GM23338 (cell line): ENCODE measurements around the gene ATF5. TPM values are rescaled to one million over a fixed set of nuclear protein-coding genes. Genes with fewer than 3 reads are reported as not detected.

Source experiments
- ATAC-seq: fragments of 200-7000 bp; cut with Tn5 transposase; 3 replicates; pipeline ENCODE4 v1.9.1; 2020
- DNase-seq: peaks from one replicate; pipeline ENCODE4 v3.0.0-alpha.2; 2015; ENCODE audit warnings: low spot score
- H2AFZ ChIP-seq: fragments of 200-600 bp; sonication (generic); 2 replicates; pipeline ENCODE4 v1.8.0; 2016; ENCODE audit warnings: antibody characterized with exemption, mild to moderate bottlenecking, moderate library complexity
- H3F3A ChIP-seq: fragments of 200-600 bp; sonication (generic); replicated peaks from 2 replicates; pipeline ENCODE4 v1.8.0; 2017; ENCODE audit warnings: antibody characterized with exemption, mixed run types, low read depth
- H3K27ac ChIP-seq: fragments of 200-600 bp; sonication (generic); 2 replicates; pipeline ENCODE4 v1.6.1; 2016; ENCODE audit warnings: low read depth
- H3K27me3 ChIP-seq: fragments of 200-600 bp; sonication (generic); 2 replicates; pipeline ENCODE4 v1.8.0; 2016; ENCODE audit warnings: mild to moderate bottlenecking, mixed run types, moderate library complexity; ENCODE audit not compliant: insufficient read depth
- H3K36me3 ChIP-seq: fragments of 200-600 bp; sonication (generic); 2 replicates; pipeline ENCODE4 v1.8.0; 2016; ENCODE audit warnings: mild to moderate bottlenecking; ENCODE audit not compliant: insufficient read depth
- H3K4me1 ChIP-seq: fragments of 200-600 bp; sonication (generic); 2 replicates; pipeline ENCODE4 v1.8.0; 2016; ENCODE audit warnings: mild to moderate bottlenecking, moderate library complexity; ENCODE audit not compliant: insufficient read depth
- H3K4me2 ChIP-seq: fragments of 200-600 bp; sonication (generic); 2 replicates; pipeline ENCODE4 v1.7.1; 2017; ENCODE audit warnings: mixed run types
- H3K4me3 ChIP-seq: fragments of 200-600 bp; sonication (generic); 2 replicates; pipeline ENCODE4 v1.6.1; 2016; ENCODE audit warnings: mixed run types
- H3K79me2 ChIP-seq: fragments of 200-600 bp; sonication (generic); replicated peaks from 2 replicates; pipeline ENCODE4 v1.8.0; 2017; ENCODE audit warnings: mild to moderate bottlenecking; ENCODE audit not compliant: insufficient read depth
- H3K9me2 ChIP-seq: fragments of 200-600 bp; sonication (generic); 2 replicates; pipeline ENCODE4 v1.8.0; 2017; ENCODE audit not compliant: insufficient read depth
- H4K20me1 ChIP-seq: fragments of 200-600 bp; sonication (generic); replicated peaks from 2 replicates; pipeline ENCODE4 v1.8.0; 2017; ENCODE audit warnings: mild to moderate bottlenecking; ENCODE audit not compliant: insufficient read depth
- H3K27ac Mint-ChIP-seq: 2 replicates; pipeline ENCODE4 v1.8.0; 2020; ENCODE audit warnings: inconsistent platforms, mild to moderate bottlenecking, moderate library complexity, mixed read lengths
- H3K27me3 Mint-ChIP-seq: 3 replicates; pipeline ENCODE4 v1.8.0; 2022; ENCODE audit warnings: low read depth, mild to moderate bottlenecking, moderate library complexity, mixed read lengths, inconsistent platforms; ENCODE audit not compliant: insufficient read depth, poor library complexity
- H3K36me3 Mint-ChIP-seq: 3 replicates; pipeline ENCODE4 v1.8.0; 2021; ENCODE audit warnings: low read depth, mild to moderate bottlenecking, inconsistent platforms, moderate library complexity, mixed read lengths
- H3K4me1 Mint-ChIP-seq: 3 replicates; pipeline ENCODE4 v1.8.0; 2020; ENCODE audit warnings: mild to moderate bottlenecking, inconsistent platforms, mixed read lengths
- H3K4me3 Mint-ChIP-seq: 3 replicates; pipeline ENCODE4 v1.8.0; 2021; ENCODE audit warnings: moderate library complexity, mild to moderate bottlenecking, inconsistent platforms, mixed read lengths
- H3K9me3 Mint-ChIP-seq: 3 replicates; pipeline ENCODE4 v1.8.0; 2020; ENCODE audit warnings: moderate library complexity, mild to moderate bottlenecking, inconsistent platforms, mixed read lengths
- CREB1 ChIP-seq: fragments of 250-450 bp; sonication (Bioruptor Pico); IDR thresholded peaks from 2 replicates; pipeline ENCODE4 v1.5.0; 2020; ENCODE audit warnings: low read depth, mild to moderate bottlenecking, moderate library complexity
- EZH2 ChIP-seq: fragments of 200-600 bp; sonication (generic); IDR thresholded peaks from one replicate; pipeline ENCODE4 v1.8.0; 2017; ENCODE audit warnings: antibody characterized with exemption, mild to moderate bottlenecking, low read depth; ENCODE audit not compliant: unreplicated experiment
- EZH2phosphoT487 ChIP-seq: fragments of 200-600 bp; sonication (generic); IDR thresholded peaks from one replicate; pipeline ENCODE4 v1.8.1; 2018; ENCODE audit warnings: antibody characterized with exemption; ENCODE audit not compliant: unreplicated experiment
- JUNB ChIP-seq: IDR thresholded peaks from one replicate; pipeline ENCODE4 v1.6.1; 2016; ENCODE audit warnings: antibody characterized with exemption; ENCODE audit not compliant: unreplicated experiment
- NANOG ChIP-seq: IDR thresholded peaks from 2 replicates; pipeline ENCODE4 v1.6.1; 2016; ENCODE audit warnings: antibody characterized with exemption, borderline replicate concordance
- POLR2AphosphoS5 ChIP-seq: IDR thresholded peaks from 2 replicates; pipeline ENCODE4 v1.6.1; 2016; ENCODE audit warnings: antibody characterized with exemption, low read depth
- STAT1 ChIP-seq: IDR thresholded peaks from one replicate; pipeline ENCODE4 v1.6.1; 2016; ENCODE audit warnings: antibody characterized with exemption; ENCODE audit not compliant: unreplicated experiment
- ZNF114 ChIP-seq: fragments of 250-450 bp; sonication (Bioruptor Pico); IDR thresholded peaks from 2 replicates; pipeline ENCODE4 v1.5.0; 2020; ENCODE audit warnings: mild to moderate bottlenecking, moderate library complexity
- ZNF331 ChIP-seq: fragments of 250-450 bp; sonication (Bioruptor Pico); IDR thresholded peaks from 2 replicates; pipeline ENCODE4 v1.5.0; 2020; ENCODE audit warnings: low read depth, mild to moderate bottlenecking, moderate library complexity
- polyA plus RNA-seq: library from polyadenylated mRNA; unstranded; fragments of >200 nt; fragmentation: Nextera tagmentation; extraction: Ambion mirVana; gene quantifications from 2 replicates; pipeline ENCODE4 v1.2.1, GENCODE V29; 2016
- total RNA-seq: library from RNA; depleted of rRNA; stranded (reverse); fragments of >200 nt; shearing (Covaris generic); gene quantifications from 2 replicates; pipeline ENCODE4 v1.2.3, GENCODE V29; 2014
- TF ChIP-seq, protein P1 (sequence below): fragments of 250-450 bp; sonication (Bioruptor Pico); IDR thresholded peaks from 2 replicates; pipeline ENCODE4 v1.5.0; 2020; ENCODE audit warnings: mild to moderate bottlenecking, moderate library complexity
- TF ChIP-seq, protein P2 (sequence below): IDR thresholded peaks from one replicate; pipeline ENCODE4 v1.6.1; 2018; ENCODE audit warnings: antibody characterized with exemption; ENCODE audit not compliant: unreplicated experiment
- TF ChIP-seq, protein P3 (sequence below), 2 experiments: fragments of 200-600 bp in 1 of 2; sonication (generic) in 1 of 2; conservative IDR thresholded peaks; 2 replicates each; pipeline versions ENCODE4 v1.5.1 to v1.6.1; 2016 to 2017; ENCODE audit warnings: antibody characterized with exemption in 2 of 2, low read depth in 2 of 2, mild to moderate bottlenecking in 2 of 2, moderate library complexity in 1 of 2
- TF ChIP-seq, protein P4 (sequence below): IDR thresholded peaks from 2 replicates; pipeline ENCODE4 v1.6.1; 2016; ENCODE audit warnings: antibody characterized with exemption

Gene ATF5
- total and polyA plus RNA-seq, 2 experiments from 2014 or later = 7.4 to 9.6 TPM

DNA sequence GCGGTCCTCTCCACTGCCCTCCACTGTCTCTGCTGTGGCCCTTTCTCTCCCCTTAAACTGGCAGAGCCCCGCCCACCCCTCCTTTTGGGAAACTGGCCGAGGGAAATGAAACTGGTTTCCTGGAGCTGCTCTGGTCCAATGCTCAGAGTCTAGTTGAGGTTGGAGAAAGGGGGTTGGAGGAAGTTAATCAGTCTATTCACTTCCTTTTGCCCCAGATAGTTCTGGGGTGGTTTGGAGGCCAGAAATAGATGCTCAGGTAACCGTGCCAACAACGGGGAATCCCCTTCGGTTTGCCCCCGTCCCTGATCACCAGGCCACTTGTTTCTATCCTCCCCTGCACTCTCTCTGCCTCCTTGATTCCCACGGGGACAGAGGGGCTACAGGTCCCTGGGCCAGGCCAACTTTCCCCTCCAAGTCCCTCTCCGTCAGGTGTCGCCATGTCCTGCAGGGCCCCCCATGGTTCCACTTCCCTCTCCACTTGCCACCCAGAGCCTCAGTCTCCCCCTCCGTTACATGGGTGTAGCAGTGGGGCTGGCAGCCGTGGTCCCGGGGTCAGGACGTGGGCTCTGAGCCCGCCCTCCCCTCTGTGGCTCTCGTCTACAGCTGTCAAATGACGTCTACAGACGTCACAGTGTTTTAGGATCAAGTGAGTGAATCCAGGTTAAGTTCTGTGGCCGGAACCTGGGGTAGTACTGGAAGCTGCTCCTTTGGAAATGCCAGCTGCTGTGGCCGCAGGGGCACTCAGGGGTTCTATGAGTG is 32.0 kb upstream of the ATF5 start, which contains the start of gene IL4I1:
Gene IL4I1 (minus strand): TSS at position 25 of the 759 bp plus-strand sequence. CDS start 727 bp downstream, outside the sequence.
- H3K4me2 ChIP-seq = no peak within 1 kb of the TSS

More for the DNA sequence above, 32.0 kb upstream of the ATF5 start, which contains the start of gene IL4I1:
- Histone ChIP-seq H2AFZ (no peak within 1 kb of the TSS), H3K27me3 (no peaks in the 10 kb centered on the region), H3K27ac (no peak within 1 kb of the TSS), H4K20me1 (no peaks in the 10 kb centered on the region), H3F3A (no peaks in the 10 kb centered on the region), H3K9me2 (no peaks in the 10 kb centered on the region), H3K4me1 (no peaks in the 10 kb centered on the region), H3K79me2 (no peaks in the 10 kb centered on the region), H3K36me3 (no peaks in the 10 kb centered on the region), H3K4me3 (no peak within 1 kb of the TSS)
- peaks cover 11% of the 10 kb centered on the region for H3K27me3 Mint-ChIP-seq
- no peak within 1 kb of the TSS; the same call in 2 of the 3 replicates for H3K4me3 Mint-ChIP-seq
- DNase-seq = no peak
- no peaks in the 10 kb centered on the region; the same call in 2 of the 3 replicates for H3K9me3 Mint-ChIP-seq
- H3K27ac Mint-ChIP-seq = no peak within 1 kb of the TSS
- ATAC-seq = peak; percentile 18
- no peak for TF ChIP-seq JUNB
- TF ChIP-seq NANOG = no peak
- TF ChIP-seq, protein P1, sequence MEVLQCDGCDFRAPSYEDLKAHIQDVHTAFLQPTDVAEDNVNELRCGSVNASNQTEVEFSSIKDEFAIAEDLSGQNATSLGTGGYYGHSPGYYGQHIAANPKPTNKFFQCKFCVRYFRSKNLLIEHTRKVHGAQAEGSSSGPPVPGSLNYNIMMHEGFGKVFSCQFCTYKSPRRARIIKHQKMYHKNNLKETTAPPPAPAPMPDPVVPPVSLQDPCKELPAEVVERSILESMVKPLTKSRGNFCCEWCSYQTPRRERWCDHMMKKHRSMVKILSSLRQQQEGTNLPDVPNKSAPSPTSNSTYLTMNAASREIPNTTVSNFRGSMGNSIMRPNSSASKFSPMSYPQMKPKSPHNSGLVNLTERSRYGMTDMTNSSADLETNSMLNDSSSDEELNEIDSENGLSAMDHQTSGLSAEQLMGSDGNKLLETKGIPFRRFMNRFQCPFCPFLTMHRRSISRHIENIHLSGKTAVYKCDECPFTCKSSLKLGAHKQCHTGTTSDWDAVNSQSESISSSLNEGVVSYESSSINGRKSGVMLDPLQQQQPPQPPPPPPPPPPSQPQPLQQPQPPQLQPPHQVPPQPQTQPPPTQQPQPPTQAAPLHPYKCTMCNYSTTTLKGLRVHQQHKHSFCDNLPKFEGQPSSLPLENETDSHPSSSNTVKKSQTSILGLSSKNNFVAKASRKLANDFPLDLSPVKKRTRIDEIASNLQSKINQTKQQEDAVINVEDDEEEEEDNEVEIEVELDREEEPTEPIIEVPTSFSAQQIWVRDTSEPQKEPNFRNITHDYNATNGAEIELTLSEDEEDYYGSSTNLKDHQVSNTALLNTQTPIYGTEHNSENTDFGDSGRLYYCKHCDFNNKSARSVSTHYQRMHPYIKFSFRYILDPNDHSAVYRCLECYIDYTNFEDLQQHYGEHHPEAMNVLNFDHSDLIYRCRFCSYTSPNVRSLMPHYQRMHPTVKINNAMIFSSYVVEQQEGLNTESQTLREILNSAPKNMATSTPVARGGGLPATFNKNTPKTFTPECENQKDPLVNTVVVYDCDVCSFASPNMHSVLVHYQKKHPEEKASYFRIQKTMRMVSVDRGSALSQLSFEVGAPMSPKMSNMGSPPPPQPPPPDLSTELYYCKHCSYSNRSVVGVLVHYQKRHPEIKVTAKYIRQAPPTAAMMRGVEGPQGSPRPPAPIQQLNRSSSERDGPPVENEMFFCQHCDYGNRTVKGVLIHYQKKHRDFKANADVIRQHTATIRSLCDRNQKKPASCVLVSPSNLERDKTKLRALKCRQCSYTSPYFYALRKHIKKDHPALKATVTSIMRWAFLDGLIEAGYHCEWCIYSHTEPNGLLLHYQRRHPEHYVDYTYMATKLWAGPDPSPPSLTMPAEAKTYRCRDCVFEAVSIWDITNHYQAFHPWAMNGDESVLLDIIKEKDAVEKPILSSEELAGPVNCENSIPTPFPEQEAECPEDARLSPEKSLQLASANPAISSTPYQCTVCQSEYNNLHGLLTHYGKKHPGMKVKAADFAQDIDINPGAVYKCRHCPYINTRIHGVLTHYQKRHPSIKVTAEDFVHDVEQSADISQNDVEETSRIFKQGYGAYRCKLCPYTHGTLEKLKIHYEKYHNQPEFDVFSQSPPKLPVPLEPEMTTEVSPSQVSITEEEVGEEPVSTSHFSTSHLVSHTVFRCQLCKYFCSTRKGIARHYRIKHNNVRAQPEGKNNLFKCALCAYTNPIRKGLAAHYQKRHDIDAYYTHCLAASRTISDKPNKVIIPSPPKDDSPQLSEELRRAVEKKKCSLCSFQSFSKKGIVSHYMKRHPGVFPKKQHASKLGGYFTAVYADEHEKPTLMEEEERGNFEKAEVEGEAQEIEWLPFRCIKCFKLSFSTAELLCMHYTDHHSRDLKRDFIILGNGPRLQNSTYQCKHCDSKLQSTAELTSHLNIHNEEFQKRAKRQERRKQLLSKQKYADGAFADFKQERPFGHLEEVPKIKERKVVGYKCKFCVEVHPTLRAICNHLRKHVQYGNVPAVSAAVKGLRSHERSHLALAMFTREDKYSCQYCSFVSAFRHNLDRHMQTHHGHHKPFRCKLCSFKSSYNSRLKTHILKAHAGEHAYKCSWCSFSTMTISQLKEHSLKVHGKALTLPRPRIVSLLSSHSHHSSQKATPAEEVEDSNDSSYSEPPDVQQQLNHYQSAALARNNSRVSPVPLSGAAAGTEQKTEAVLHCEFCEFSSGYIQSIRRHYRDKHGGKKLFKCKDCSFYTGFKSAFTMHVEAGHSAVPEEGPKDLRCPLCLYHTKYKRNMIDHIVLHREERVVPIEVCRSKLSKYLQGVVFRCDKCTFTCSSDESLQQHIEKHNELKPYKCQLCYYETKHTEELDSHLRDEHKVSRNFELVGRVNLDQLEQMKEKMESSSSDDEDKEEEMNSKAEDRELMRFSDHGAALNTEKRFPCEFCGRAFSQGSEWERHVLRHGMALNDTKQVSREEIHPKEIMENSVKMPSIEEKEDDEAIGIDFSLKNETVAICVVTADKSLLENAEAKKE (CRISPR knock-in tag) = no peak
- TF ChIP-seq STAT1 = no peak
- no peak for TF ChIP-seq EZH2phosphoT487
- TF ChIP-seq, protein P2, sequence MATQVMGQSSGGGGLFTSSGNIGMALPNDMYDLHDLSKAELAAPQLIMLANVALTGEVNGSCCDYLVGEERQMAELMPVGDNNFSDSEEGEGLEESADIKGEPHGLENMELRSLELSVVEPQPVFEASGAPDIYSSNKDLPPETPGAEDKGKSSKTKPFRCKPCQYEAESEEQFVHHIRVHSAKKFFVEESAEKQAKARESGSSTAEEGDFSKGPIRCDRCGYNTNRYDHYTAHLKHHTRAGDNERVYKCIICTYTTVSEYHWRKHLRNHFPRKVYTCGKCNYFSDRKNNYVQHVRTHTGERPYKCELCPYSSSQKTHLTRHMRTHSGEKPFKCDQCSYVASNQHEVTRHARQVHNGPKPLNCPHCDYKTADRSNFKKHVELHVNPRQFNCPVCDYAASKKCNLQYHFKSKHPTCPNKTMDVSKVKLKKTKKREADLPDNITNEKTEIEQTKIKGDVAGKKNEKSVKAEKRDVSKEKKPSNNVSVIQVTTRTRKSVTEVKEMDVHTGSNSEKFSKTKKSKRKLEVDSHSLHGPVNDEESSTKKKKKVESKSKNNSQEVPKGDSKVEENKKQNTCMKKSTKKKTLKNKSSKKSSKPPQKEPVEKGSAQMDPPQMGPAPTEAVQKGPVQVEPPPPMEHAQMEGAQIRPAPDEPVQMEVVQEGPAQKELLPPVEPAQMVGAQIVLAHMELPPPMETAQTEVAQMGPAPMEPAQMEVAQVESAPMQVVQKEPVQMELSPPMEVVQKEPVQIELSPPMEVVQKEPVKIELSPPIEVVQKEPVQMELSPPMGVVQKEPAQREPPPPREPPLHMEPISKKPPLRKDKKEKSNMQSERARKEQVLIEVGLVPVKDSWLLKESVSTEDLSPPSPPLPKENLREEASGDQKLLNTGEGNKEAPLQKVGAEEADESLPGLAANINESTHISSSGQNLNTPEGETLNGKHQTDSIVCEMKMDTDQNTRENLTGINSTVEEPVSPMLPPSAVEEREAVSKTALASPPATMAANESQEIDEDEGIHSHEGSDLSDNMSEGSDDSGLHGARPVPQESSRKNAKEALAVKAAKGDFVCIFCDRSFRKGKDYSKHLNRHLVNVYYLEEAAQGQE = no peak
- TF ChIP-seq, protein P3, sequence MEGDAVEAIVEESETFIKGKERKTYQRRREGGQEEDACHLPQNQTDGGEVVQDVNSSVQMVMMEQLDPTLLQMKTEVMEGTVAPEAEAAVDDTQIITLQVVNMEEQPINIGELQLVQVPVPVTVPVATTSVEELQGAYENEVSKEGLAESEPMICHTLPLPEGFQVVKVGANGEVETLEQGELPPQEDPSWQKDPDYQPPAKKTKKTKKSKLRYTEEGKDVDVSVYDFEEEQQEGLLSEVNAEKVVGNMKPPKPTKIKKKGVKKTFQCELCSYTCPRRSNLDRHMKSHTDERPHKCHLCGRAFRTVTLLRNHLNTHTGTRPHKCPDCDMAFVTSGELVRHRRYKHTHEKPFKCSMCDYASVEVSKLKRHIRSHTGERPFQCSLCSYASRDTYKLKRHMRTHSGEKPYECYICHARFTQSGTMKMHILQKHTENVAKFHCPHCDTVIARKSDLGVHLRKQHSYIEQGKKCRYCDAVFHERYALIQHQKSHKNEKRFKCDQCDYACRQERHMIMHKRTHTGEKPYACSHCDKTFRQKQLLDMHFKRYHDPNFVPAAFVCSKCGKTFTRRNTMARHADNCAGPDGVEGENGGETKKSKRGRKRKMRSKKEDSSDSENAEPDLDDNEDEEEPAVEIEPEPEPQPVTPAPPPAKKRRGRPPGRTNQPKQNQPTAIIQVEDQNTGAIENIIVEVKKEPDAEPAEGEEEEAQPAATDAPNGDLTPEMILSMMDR (conservative IDR thresholded peaks at IDR 0.05; ENCODE audit: low read depth in 2 of 2) = no peak
- TF ChIP-seq CREB1 (CRISPR knock-in tag) = no peak
- TF ChIP-seq EZH2 = no peak
- TF ChIP-seq, protein P4, sequence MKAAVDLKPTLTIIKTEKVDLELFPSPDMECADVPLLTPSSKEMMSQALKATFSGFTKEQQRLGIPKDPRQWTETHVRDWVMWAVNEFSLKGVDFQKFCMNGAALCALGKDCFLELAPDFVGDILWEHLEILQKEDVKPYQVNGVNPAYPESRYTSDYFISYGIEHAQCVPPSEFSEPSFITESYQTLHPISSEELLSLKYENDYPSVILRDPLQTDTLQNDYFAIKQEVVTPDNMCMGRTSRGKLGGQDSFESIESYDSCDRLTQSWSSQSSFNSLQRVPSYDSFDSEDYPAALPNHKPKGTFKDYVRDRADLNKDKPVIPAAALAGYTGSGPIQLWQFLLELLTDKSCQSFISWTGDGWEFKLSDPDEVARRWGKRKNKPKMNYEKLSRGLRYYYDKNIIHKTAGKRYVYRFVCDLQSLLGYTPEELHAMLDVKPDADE = no peak
- no peak for TF ChIP-seq ZNF331 (CRISPR knock-in tag)
- no peak for TF ChIP-seq ZNF114 (CRISPR knock-in tag)
- no peak for TF ChIP-seq POLR2AphosphoS5
- peaks cover 7% of the 10 kb centered on the region for H3K4me1 Mint-ChIP-seq
- H3K36me3 Mint-ChIP-seq = no peaks in the 10 kb centered on the region
